Astrocyte (in vitro differentiated cells and primary cell): Measurements from ENCODE around the gene PCDHGB3. TPM values are rescaled to one million over a fixed set of nuclear protein-coding genes. Genes with fewer than 3 reads are reported as not detected.

Source experiments
- DNase-seq: peaks from one replicate; pipeline ENCODE4 v3.0.0-alpha.2; 2010; ENCODE audit warnings: low read depth
- FAIRE-seq: peaks from 2 replicates; lab custom pipeline; 2011; peaks lifted over from hg19 to GRCh38; lab: Jason Lieb, UNC
- H2AFZ ChIP-seq: 2 replicates; pipeline ENCODE4 v1.6.0; 2012; ENCODE audit warnings: low read depth, low read length, inconsistent platforms
- H3K27ac ChIP-seq: 2 replicates; pipeline ENCODE4 v1.5.1; 2011; ENCODE audit warnings: low read depth, low read length, inconsistent platforms
- H3K27me3 ChIP-seq: 2 replicates; pipeline ENCODE4 v1.6.0; 2011; ENCODE audit warnings: low read length, inconsistent platforms; ENCODE audit not compliant: insufficient read depth
- H3K36me3 ChIP-seq: 2 replicates; pipeline ENCODE4 v1.5.1; 2011; ENCODE audit warnings: low read length, inconsistent platforms; ENCODE audit not compliant: insufficient read depth
- H3K4me1 ChIP-seq: 2 replicates; pipeline ENCODE4 v1.5.1; 2011; ENCODE audit warnings: low read length, inconsistent platforms; ENCODE audit not compliant: insufficient read depth
- H3K4me2 ChIP-seq: 2 replicates; pipeline ENCODE4 v1.6.0; 2012; ENCODE audit warnings: low read length, inconsistent platforms
- H3K4me3 ChIP-seq: 2 replicates; pipeline ENCODE4 v1.5.1; 2011; ENCODE audit warnings: low read depth, mild to moderate bottlenecking, low read length, inconsistent platforms; ENCODE audit not compliant: insufficient read depth
- H3K79me2 ChIP-seq: 2 replicates; pipeline ENCODE4 v1.6.0; 2012; ENCODE audit warnings: mild to moderate bottlenecking, low read length, inconsistent platforms; ENCODE audit not compliant: insufficient read depth
- H3K9ac ChIP-seq: 2 replicates; pipeline ENCODE4 v1.6.0; 2012; ENCODE audit warnings: mild to moderate bottlenecking, low read length, inconsistent platforms
- H3K9me3 ChIP-seq: 2 replicates; pipeline ENCODE4 v1.5.1; 2012; ENCODE audit warnings: low read depth, mild to moderate bottlenecking, low read length, inconsistent platforms; ENCODE audit not compliant: insufficient read depth
- H4K20me1 ChIP-seq: 2 replicates; pipeline ENCODE4 v1.6.0; 2012; ENCODE audit warnings: low read length, inconsistent platforms; ENCODE audit not compliant: insufficient read depth
- H3K27ac Mint-ChIP-seq: one replicate; pipeline ENCODE4 v1.8.0; 2021; ENCODE audit warnings: mild to moderate bottlenecking, mixed read lengths; ENCODE audit not compliant: unreplicated experiment
- H3K27me3 Mint-ChIP-seq: one replicate; pipeline ENCODE4 v1.8.0; 2021; ENCODE audit warnings: low read depth, mixed read lengths; ENCODE audit not compliant: unreplicated experiment
- H3K36me3 Mint-ChIP-seq: one replicate; pipeline ENCODE4 v1.8.0; 2021; ENCODE audit warnings: low read depth, mixed read lengths; ENCODE audit not compliant: unreplicated experiment
- H3K4me1 Mint-ChIP-seq: one replicate; pipeline ENCODE4 v1.8.0; 2021; ENCODE audit warnings: low read depth, mixed read lengths; ENCODE audit not compliant: unreplicated experiment
- H3K4me3 Mint-ChIP-seq: one replicate; pipeline ENCODE4 v1.8.0; 2021; ENCODE audit warnings: mild to moderate bottlenecking, moderate library complexity, mixed read lengths; ENCODE audit not compliant: unreplicated experiment
- H3K9me3 Mint-ChIP-seq: one replicate; pipeline ENCODE4 v1.8.0; 2021; ENCODE audit warnings: mild to moderate bottlenecking, mixed read lengths; ENCODE audit not compliant: unreplicated experiment
- CTCF ChIP-seq: IDR thresholded peaks from 2 replicates; pipeline ENCODE4 v1.5.1; 2011; ENCODE audit warnings: low read depth, mild to moderate bottlenecking, inconsistent platforms, low read length, moderate library complexity; ENCODE audit not compliant: insufficient read depth
- EZH2 ChIP-seq: IDR thresholded peaks from 2 replicates; pipeline ENCODE4 v1.6.1; 2012; ENCODE audit warnings: mild to moderate bottlenecking, low read length, inconsistent platforms; ENCODE audit not compliant: insufficient read depth
- total RNA-seq: library from RNA; stranded (reverse); gene quantifications from 2 replicates; pipeline ENCODE4 v1.2.1, GENCODE V29; 2021

Gene PCDHGB3
- total RNA-seq, 1 donor from 2014 or later: 0.14 TPM

- peaks cover 52% of the 10 kb centered on the region for H3K9me3 ChIP-seq
- no peak overlapping the region for H2AFZ ChIP-seq
- Mint-ChIP-seq H3K9me3 (peaks cover 20% of the 10 kb centered on the region), H3K4me1 (no peaks in the 10 kb centered on the region), H3K4me3 (no peak overlapping the region), H3K27me3 (no peaks in the 10 kb centered on the region), H3K27ac (no peak overlapping the region), H3K36me3 (peaks cover 9% of the 10 kb centered on the region)
- H3K27me3 ChIP-seq: peaks cover 18% of the 10 kb centered on the region
- DNase-seq (no peak), FAIRE-seq (no peak)
- TF ChIP-seq EZH2 (no peak), CTCF (no peak)
- no peak overlapping the region for H3K27ac ChIP-seq
- no peaks in the 10 kb centered on the region for H4K20me1 ChIP-seq
- no peak overlapping the region for H3K9ac ChIP-seq
- no peak overlapping the region for H3K4me3 ChIP-seq
- H3K36me3 ChIP-seq: no peaks in the 10 kb centered on the region
- no peaks in the 10 kb centered on the region for H3K4me1 ChIP-seq
- H3K4me2 ChIP-seq: no peak overlapping the region
- no peaks in the 10 kb centered on the region for H3K79me2 ChIP-seq
Measured at GRCh38 chr5:141366016-141366896, 3.8 kb upstream of the PCDHGB3 start.

- H3K4me2 ChIP-seq: no peak overlapping the region
- H3K36me3 Mint-ChIP-seq: peaks cover 7% of the 10 kb centered on the region
- H3K4me3 Mint-ChIP-seq: no peak overlapping the region
- H3K4me1 ChIP-seq: no peaks in the 10 kb centered on the region
- peaks cover 25% of the 10 kb centered on the region for H3K9me3 Mint-ChIP-seq
- no peaks in the 10 kb centered on the region for H3K36me3 ChIP-seq
- TF ChIP-seq CTCF: no peak
- no peak for TF ChIP-seq EZH2
- H3K9ac ChIP-seq: no peak overlapping the region
- no peaks in the 10 kb centered on the region for H3K27me3 Mint-ChIP-seq
- H3K27me3 ChIP-seq: no peaks in the 10 kb centered on the region
- no peak overlapping the region for H2AFZ ChIP-seq
- DNase-seq (no peak), FAIRE-seq (no peak)
- H3K4me3 ChIP-seq: no peak overlapping the region
- no peaks in the 10 kb centered on the region for H3K4me1 Mint-ChIP-seq
- peaks cover 50% of the 10 kb centered on the region for H3K9me3 ChIP-seq
- no peak overlapping the region for H3K27ac ChIP-seq
- H3K79me2 ChIP-seq: no peaks in the 10 kb centered on the region
- no peak overlapping the region for H3K27ac Mint-ChIP-seq
- H4K20me1 ChIP-seq: no peaks in the 10 kb centered on the region
Measured at GRCh38 chr5:141371572-141372475, 1.8 kb downstream of the PCDHGB3 start.
